Heart left ventricle (tissue), 16 donors: ENCODE measurements around the gene ZFAND5. TPM values are rescaled to one million over a fixed set of nuclear protein-coding genes. Genes with fewer than 3 reads are reported as not detected.

Experiments used
- ATAC-seq, 4 donors: fragments of 200-7000 bp; cut with Tn5 transposase; one replicate each; pipeline ENCODE4 v1.9.1; 2020 to 2022; ENCODE audit warnings: moderate library complexity in 4 of 4, mild to moderate bottlenecking in 3 of 4, moderate number of reproducible peaks in 1 of 4
- DNase-seq, 5 donors: peaks; one replicate each; pipeline ENCODE4 v3.0.0-alpha.2; 2020
- H3K27ac ChIP-seq, 12 donors: fragments of 200-600 bp; sonication (generic) in 4 of 12; one replicate each; pipeline versions ENCODE4 v1.5.0 to v1.8.0; 2016 to 2022; ENCODE audit warnings: mild to moderate bottlenecking in 2 of 12
- H3K27me3 ChIP-seq, 9 donors: fragments of 200-600 bp; sonication (generic) in 2 of 9; one replicate each; pipeline versions ENCODE4 v1.5.1 to v1.8.0; 2016 to 2022; ENCODE audit warnings: mild to moderate bottlenecking in 3 of 9
- H3K36me3 ChIP-seq, 9 donors: fragments of 200-600 bp; sonication (generic) in 2 of 9; one replicate each; pipeline versions ENCODE4 v1.5.0 to v1.8.0; 2018 to 2022; ENCODE audit warnings: mild to moderate bottlenecking in 2 of 9
- H3K4me1 ChIP-seq, 12 donors: fragments of 200-600 bp; sonication (generic) in 4 of 12; one replicate each; pipeline versions ENCODE4 v1.5.0 to v1.8.0; 2016 to 2022; ENCODE audit warnings: mild to moderate bottlenecking in 3 of 12
- H3K4me3 ChIP-seq, 12 donors: fragments of 200-600 bp; sonication (generic) in 4 of 12; one replicate each; pipeline versions ENCODE4 v1.5.0 to v1.8.0; 2017 to 2022; ENCODE audit warnings: mild to moderate bottlenecking in 9 of 12, moderate library complexity in 4 of 12
- H3K9me3 ChIP-seq, 12 donors: fragments of 200-600 bp; sonication (generic) in 4 of 12; one replicate each; pipeline versions ENCODE4 v1.5.0 to v1.8.0; 2016 to 2022; ENCODE audit warnings: mild to moderate bottlenecking in 1 of 12
- POLR2A ChIP-seq, 2 donors: fragments of 450-650 bp; IDR thresholded peaks; one replicate each; pipeline ENCODE4 v1.6.1; 2017; ENCODE audit warnings: antibody characterized with exemption in 2 of 2, mild to moderate bottlenecking in 2 of 2, moderate library complexity in 2 of 2
- WGBS, 4 donors: extraction: QIAGEN DNeasy Blood & Tissue Kit in 2 of 4; methylation state at CpG; one replicate each; pipeline versions ENCODE4 v1.1.5 to v1.1.7; 2013 to 2018; 5-methylcytosine and 5-hydroxymethylcytosine counted together
- intact Hi-C, 10 donors: fragments of 100-400 bp; cut with DNase I; formaldehyde crosslinking; loops; one replicate each; pipeline versions ENCODE4 v1.11.1 to v1.14.2; 2022
- polyA plus RNA-seq, 2 donors: library from polyadenylated mRNA; stranded (reverse); fragments of 200-250 nt; gene quantifications; one replicate each; pipeline ENCODE4 v1.2.3, GENCODE V29; 2013
- total RNA-seq, 9 donors: library from RNA; depleted of rRNA in 2 of 9; stranded (reverse); fragments of >200 nt in 2 of 9; fragmentation: NEBNext Ultra II Directional in 3 of 9; extraction: Animal tissue kit (Norgen Biotek cat#: 25700) in 3 of 9; gene quantifications; one replicate each; pipeline versions ENCODE4 v1.1.0 to v1.2.4, GENCODE V29; 2016 to 2023
- TF ChIP-seq, protein P1 (sequence below), 12 donors: fragments of 200-600 bp; sonication (generic) in 4 of 12; IDR thresholded peaks; one replicate each; pipeline versions ENCODE4 v1.5.0 to v1.8.0; 2018 to 2022; ENCODE audit warnings: antibody characterized with exemption in 12 of 12, mild to moderate bottlenecking in 5 of 12
- donor health status: ischemic (EF 13 %, LVEDD 7.1; RV severe dilation, severe dysfunction).
- donor health status: healthy with polysubstance abuse.
- donor health status: DM: no; HTN: yes; CAD: no.
- donor health status: DM: no; HTN: no; CAD: no.
- donor health status: ischemic (EF 25% LVEDD 6.9; RV normal size, moderate dysfunction).
- donor health status: ischemic (EF 25% LVEDD 5.7; RV mildly dilated, moderate dysfunction).
- donor health status: healthy.
- donor health status: DM: yes; HTN: yes; CAD: no.
- donor health status: ischemic (EF 35%, LVEDD 5.7; RV mildly dilated, moderate dysfunction).
- donor health status: nonischemic (EF 11% LVEDD 7.7; RV severe dilation, severe dysfunction).
- donor health status: DM: yes; HTN: yes; CAD: no.
- donor health status: PGD.
- donor health status: ischemic (EF 29% LVEDD 5.4; RV normal size, mild dysfunction).
- donor health status: nonischemic (EF 23%, LVEDD 6.1; RV moderate dilation, normal function).

Gene ZFAND5
- total and polyA plus RNA-seq, 11 donors, result 99.1 to 275 (median 157) TPM

- no peak overlapping the region for H3K27ac ChIP-seq
- TF ChIP-seq, protein P1, sequence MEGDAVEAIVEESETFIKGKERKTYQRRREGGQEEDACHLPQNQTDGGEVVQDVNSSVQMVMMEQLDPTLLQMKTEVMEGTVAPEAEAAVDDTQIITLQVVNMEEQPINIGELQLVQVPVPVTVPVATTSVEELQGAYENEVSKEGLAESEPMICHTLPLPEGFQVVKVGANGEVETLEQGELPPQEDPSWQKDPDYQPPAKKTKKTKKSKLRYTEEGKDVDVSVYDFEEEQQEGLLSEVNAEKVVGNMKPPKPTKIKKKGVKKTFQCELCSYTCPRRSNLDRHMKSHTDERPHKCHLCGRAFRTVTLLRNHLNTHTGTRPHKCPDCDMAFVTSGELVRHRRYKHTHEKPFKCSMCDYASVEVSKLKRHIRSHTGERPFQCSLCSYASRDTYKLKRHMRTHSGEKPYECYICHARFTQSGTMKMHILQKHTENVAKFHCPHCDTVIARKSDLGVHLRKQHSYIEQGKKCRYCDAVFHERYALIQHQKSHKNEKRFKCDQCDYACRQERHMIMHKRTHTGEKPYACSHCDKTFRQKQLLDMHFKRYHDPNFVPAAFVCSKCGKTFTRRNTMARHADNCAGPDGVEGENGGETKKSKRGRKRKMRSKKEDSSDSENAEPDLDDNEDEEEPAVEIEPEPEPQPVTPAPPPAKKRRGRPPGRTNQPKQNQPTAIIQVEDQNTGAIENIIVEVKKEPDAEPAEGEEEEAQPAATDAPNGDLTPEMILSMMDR (IDR thresholded peaks at IDR 0.05), result no peak
- H3K4me3 ChIP-seq, result no peak overlapping the region
- ATAC-seq, result no peak
- 55 to 73% (median 62%) methylated on average over 2 of the region's 2 CpGs for WGBS, 4 donors
- DNase-seq, result no peak
- no peaks in the 10 kb centered on the region for H3K4me1 ChIP-seq
- no peaks in the 10 kb centered on the region for H3K36me3 ChIP-seq
- no peaks in the 10 kb centered on the region for H3K9me3 ChIP-seq
- intact Hi-C loops, result no loop called here
- no peaks in the 10 kb centered on the region for H3K27me3 ChIP-seq
These were observed 42.1 kb upstream of the ZFAND5 start for GRCh38 chr9:72407114-72407513.

- intact Hi-C loops, result no loop called here
- DNase-seq (no peak), ATAC-seq (no peak)
- no peaks in the 10 kb centered on the region for H3K36me3 ChIP-seq
- no peaks in the 10 kb centered on the region for H3K4me1 ChIP-seq
- no peaks in the 10 kb centered on the region for H3K27me3 ChIP-seq
- H3K27ac ChIP-seq, result no peak overlapping the region
- TF ChIP-seq POLR2A (IDR thresholded peaks at IDR 0.05), result no peak
- TF ChIP-seq, protein P1 (IDR thresholded peaks at IDR 0.05), result no peak
- H3K9me3 ChIP-seq, result no peaks in the 10 kb centered on the region
- H3K4me3 ChIP-seq, result no peak overlapping the region
- 87 to 89% (median 87%) methylated on average over 2 of the region's 2 CpGs for WGBS, 4 donors
These were observed 37.7 kb upstream of the ZFAND5 start for GRCh38 chr9:72402744-72403143.

DNA sequence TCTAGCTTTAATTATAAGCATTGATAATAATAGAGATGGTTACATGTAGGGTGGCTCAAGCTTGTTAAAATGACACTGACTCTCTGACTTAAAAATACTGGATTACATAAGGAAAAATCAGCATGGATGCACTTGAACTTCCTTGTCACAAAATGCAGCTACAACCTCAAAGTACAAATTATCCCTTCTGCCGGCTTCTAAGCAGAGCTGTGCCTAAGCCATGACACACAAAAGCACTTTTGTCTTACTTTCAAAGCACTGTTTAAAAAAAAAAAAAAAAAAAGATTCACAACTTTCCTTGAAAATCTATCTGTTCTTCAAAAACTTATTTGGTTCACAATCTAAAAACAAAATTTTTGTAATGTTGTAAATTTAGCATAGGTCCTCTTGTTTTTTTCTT, 36.4 kb upstream of the ZFAND5 start:
- intact Hi-C loops, result no loop called here
- no peak for TF ChIP-seq POLR2A (IDR thresholded peaks at IDR 0.05)
- TF ChIP-seq, protein P1 (IDR thresholded peaks at IDR 0.05), result no peak
- ATAC-seq, result no peak

DNA sequence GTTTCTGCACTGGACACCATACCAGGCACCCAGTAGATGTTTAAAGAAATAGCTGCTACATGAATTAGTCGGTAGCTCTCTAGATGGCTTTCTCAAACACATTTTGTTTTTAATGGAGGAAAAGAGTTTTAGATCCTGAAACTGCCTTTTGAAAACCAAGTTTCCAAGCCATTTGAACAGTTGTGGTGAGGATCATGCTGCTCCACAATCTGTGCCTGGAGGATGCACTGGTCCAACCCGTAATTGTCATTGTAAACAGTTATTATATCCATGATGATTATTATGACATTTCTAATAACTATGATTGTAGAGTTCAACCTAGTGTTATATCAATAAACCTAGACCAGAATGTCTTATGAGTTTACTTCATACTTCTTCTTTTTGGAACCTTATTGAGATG, 35.9 kb upstream of the ZFAND5 start:
- Histone ChIP-seq H3K4me3 (no peak overlapping the region), H3K27me3 (no peaks in the 10 kb centered on the region), H3K4me1 (peaks cover 0 to 6% (median 0%) of the 10 kb centered on the region in 12 donors), H3K36me3 (no peaks in the 10 kb centered on the region), H3K9me3 (no peaks in the 10 kb centered on the region), H3K27ac (no peak overlapping the region)
- DNase-seq (no peak), ATAC-seq (no peak)
- TF ChIP-seq POLR2A (IDR thresholded peaks at IDR 0.05), result no peak
- TF ChIP-seq, protein P1 (IDR thresholded peaks at IDR 0.05), result no peak
- 74 to 95% (median 90%) methylated on average over 2 of the region's 2 CpGs for WGBS, 4 donors
- intact Hi-C loops, result no loop called here

More for the DNA sequence above, 36.4 kb upstream of the ZFAND5 start:
- WGBS, 4 donors, result 79 to 84% (median 81%) methylated on average over 1 of the region's 1 CpG
- Histone ChIP-seq H3K4me3 (no peak overlapping the region), H3K36me3 (no peaks in the 10 kb centered on the region), H3K27me3 (no peaks in the 10 kb centered on the region), H3K4me1 (peaks cover 0 to 6% (median 0%) of the 10 kb centered on the region in 12 donors), H3K27ac (no peak overlapping the region), H3K9me3 (no peaks in the 10 kb centered on the region)
- no peak for DNase-seq
